ENCODE data around the gene ANKRD34A. TPM values are rescaled to one million over a fixed set of nuclear protein-coding genes. Genes with fewer than 3 reads are reported as not detected.

The ANKRD34A gene
- total and polyA plus RNA-seq, 2 of the 13 experiments (the other 11 are each of a cell fraction or from before 2014, with no cell fraction given): 0.05 to 0.07 TPM

DNA sequence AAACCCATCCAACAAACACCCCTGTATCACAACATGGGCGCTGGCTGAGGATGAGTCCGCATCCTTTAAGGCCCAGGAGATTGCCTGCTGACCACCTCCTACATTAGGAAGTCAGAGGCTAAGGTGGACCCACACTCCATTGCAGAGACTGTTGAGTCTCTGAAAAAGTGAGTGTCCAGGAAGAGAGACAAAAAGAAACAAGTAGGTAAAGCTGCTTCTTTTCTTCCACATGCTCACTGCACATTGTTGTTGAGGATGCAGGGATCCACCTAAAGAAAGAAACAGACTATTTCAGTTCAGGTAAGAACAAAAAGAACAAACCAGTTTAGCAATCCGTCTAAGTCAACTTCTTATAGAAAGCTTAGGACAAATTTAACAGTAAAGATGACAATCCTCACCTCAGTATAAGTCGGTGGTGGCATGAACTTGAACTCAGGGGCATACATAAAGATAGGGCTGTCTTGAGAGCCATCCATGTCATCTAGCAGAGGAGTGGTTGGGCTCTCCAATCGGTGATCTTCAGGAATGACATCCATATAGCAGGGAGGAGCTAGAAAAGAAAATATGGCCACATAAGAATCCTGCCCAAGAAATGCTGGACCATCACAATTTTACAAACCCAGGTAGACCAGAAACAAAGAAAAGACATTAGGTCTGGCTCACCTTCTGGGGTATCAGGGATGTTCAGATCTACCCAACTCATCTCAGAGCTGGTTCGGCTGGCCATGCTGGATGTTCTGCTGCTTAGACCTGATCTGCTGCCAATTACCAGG lies 29.4 kb upstream of the ANKRD34A start (continued):
- TF ChIP-seq ZBTB33 (CRISPR knock-in tag; IDR thresholded peaks at IDR 0.05) (no peak), PAF1 (CRISPR knock-in tag; IDR thresholded peaks at IDR 0.05) (peak; percentile 48; the same call in 1 of the 2 replicates), GZF1 (CRISPR knock-in tag; IDR thresholded peaks at IDR 0.05) (no peak), ZFP36L1 (CRISPR knock-in tag; IDR thresholded peaks at IDR 0.05) (0 out of 2 replicates have a peak, but pooled peaks have one; percentile 20), PHF5A (CRISPR knock-in tag; IDR thresholded peaks at IDR 0.05; ENCODE audit: low read depth, unreplicated experiment) (peak; percentile 53), POLR2AphosphoS5 (IDR thresholded peaks at IDR 0.05; ENCODE audit: low read depth, low read length) (peak; percentile 32), U2AF1 (optimal IDR thresholded peaks at IDR 0.05; ENCODE audit: low read depth, low read length) (no peak), ZNF841 (CRISPR knock-in tag; IDR thresholded peaks at IDR 0.05; ENCODE audit: borderline replicate concordance) (0 out of 2 replicates have a peak, but pooled peaks have one; percentile 29)
- TF ChIP-seq, protein P1, sequence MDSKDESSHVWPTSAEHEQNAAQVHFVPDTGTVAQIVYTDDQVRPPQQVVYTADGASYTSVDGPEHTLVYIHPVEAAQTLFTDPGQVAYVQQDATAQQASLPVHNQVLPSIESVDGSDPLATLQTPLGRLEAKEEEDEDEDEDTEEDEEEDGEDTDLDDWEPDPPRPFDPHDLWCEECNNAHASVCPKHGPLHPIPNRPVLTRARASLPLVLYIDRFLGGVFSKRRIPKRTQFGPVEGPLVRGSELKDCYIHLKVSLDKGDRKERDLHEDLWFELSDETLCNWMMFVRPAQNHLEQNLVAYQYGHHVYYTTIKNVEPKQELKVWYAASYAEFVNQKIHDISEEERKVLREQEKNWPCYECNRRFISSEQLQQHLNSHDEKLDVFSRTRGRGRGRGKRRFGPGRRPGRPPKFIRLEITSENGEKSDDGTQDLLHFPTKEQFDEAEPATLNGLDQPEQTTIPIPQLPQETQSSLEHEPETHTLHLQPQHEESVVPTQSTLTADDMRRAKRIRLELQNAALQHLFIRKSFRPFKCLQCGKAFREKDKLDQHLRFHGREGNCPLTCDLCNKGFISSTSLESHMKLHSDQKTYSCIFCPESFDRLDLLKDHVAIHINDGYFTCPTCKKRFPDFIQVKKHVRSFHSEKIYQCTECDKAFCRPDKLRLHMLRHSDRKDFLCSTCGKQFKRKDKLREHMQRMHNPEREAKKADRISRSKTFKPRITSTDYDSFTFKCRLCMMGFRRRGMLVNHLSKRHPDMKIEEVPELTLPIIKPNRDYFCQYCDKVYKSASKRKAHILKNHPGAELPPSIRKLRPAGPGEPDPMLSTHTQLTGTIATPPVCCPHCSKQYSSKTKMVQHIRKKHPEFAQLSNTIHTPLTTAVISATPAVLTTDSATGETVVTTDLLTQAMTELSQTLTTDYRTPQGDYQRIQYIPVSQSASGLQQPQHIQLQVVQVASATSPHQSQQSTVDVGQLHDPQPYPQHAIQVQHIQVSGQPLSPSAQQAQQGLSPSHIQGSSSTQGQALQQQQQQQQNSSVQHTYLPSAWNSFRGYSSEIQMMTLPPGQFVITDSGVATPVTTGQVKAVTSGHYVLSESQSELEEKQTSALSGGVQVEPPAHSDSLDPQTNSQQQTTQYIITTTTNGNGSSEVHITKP (CRISPR knock-in tag; IDR thresholded peaks at IDR 0.05; ENCODE audit: low read depth): no peak
